GM21381 (cell line): Measurements from ENCODE around the gene TRNT1.

ENCODE experiments used
- ATAC-seq: cut with Tn5 transposase; IDR thresholded peaks from one replicate; pipeline ENCODE4 v1.9.1; 2021; ENCODE audit warnings: mild to moderate bottlenecking, moderate library complexity; ENCODE audit not compliant: unreplicated experiment

Gene TRNT1

GRCh38 chr3:3126477-3127431 is at the start of gene TRNT1:
TSS of gene TRNT1 (plus strand) at chr3:3126940. CDS start at chr3:3129041, 2,101 bp downstream.
- ATAC-seq = peak; percentile 96

GRCh38 chr3:3080309-3080708 is 46.4 kb upstream of the TRNT1 start:
- no peak for ATAC-seq

- peak; percentile 43 for ATAC-seq
These were observed 45.1 kb upstream of the TRNT1 start for GRCh38 chr3:3081381-3082233.

GRCh38 chr3:3082234-3082924 is 44.4 kb upstream of the TRNT1 start:
- ATAC-seq = peak; percentile 77

- ATAC-seq = no peak
These were observed 41.9 kb upstream of the TRNT1 start for GRCh38 chr3:3084890-3085289.

- ATAC-seq = no peak
These were observed 41.0 kb upstream of the TRNT1 start for GRCh38 chr3:3085782-3086181.

GRCh38 chr3:3086239-3086638 is 40.5 kb upstream of the TRNT1 start:
- ATAC-seq = no peak

GRCh38 chr3:3087279-3087678 is 39.5 kb upstream of the TRNT1 start:
- no peak for ATAC-seq

- ATAC-seq = no peak
These were observed 38.8 kb upstream of the TRNT1 start for GRCh38 chr3:3087716-3088465.

- peak; percentile 97 for ATAC-seq
These were observed 37.7 kb upstream of the TRNT1 start for GRCh38 chr3:3089017-3089416.

- ATAC-seq = no peak
These were observed 28.8 kb upstream of the TRNT1 start for GRCh38 chr3:3097958-3098357.

GRCh38 chr3:3101660-3102458 is 24.9 kb upstream of the TRNT1 start:
- peak; percentile 47 for ATAC-seq

- no peak for ATAC-seq
These were observed 24.0 kb upstream of the TRNT1 start for GRCh38 chr3:3102751-3103150.

- ATAC-seq = no peak
These were observed 21.5 kb upstream of the TRNT1 start for GRCh38 chr3:3105246-3105645.

- no peak for ATAC-seq
These were observed 20.9 kb upstream of the TRNT1 start for GRCh38 chr3:3105815-3106214.

- ATAC-seq = no peak
These were observed 19.6 kb upstream of the TRNT1 start for GRCh38 chr3:3107181-3107580.

GRCh38 chr3:3107858-3108257 is 18.9 kb upstream of the TRNT1 start:
- no peak for ATAC-seq

GRCh38 chr3:3109407-3110298 is 17.1 kb upstream of the TRNT1 start:
- ATAC-seq = peak; percentile 75

GRCh38 chr3:3110299-3110630 is 16.5 kb upstream of the TRNT1 start, which contains the start of gene IL5RA:
TSS of gene IL5RA (minus strand) at chr3:3110374. CDS start at chr3:3104984, 5,390 bp downstream.
- ATAC-seq = no peak
